GM21423 (cell line): ENCODE measurements around the gene ACACA.

Source experiments
- ATAC-seq: cut with Tn5 transposase; IDR thresholded peaks from one replicate; pipeline ENCODE4 v1.9.1; 2021; ENCODE audit warnings: mild to moderate bottlenecking, moderate library complexity; ENCODE audit not compliant: unreplicated experiment

The ACACA gene

GRCh38 chr17:37239690-37240334 is 166.8 kb downstream of the ACACA start:
- ATAC-seq, result no peak

- ATAC-seq, result no peak
Measured at GRCh38 chr17:37234106-37234505, 172.5 kb downstream of the ACACA start.

GRCh38 chr17:37233036-37233435 is 173.6 kb downstream of the ACACA start:
- no peak for ATAC-seq

GRCh38 chr17:37231887-37232286 is 174.7 kb downstream of the ACACA start:
- no peak for ATAC-seq

- ATAC-seq, result no peak
Measured at GRCh38 chr17:37230633-37231032, 176.0 kb downstream of the ACACA start.

- no peak for ATAC-seq
Measured at GRCh38 chr17:37225465-37225864, 181.2 kb downstream of the ACACA start.

GRCh38 chr17:37221865-37222264 is 184.8 kb downstream of the ACACA start:
- ATAC-seq, result no peak

GRCh38 chr17:37220607-37220953 is 186.1 kb downstream of the ACACA start:
- ATAC-seq, result no peak

GRCh38 chr17:37219876-37220606 is 186.6 kb downstream of the ACACA start:
- no peak for ATAC-seq

- ATAC-seq, result no peak
Measured at GRCh38 chr17:37218849-37219248, 187.8 kb downstream of the ACACA start.

GRCh38 chr17:37214416-37214815 is 192.2 kb downstream of the ACACA start:
- no peak for ATAC-seq

- ATAC-seq, result no peak
Measured at GRCh38 chr17:37213927-37214326, 192.7 kb downstream of the ACACA start.

GRCh38 chr17:37212179-37212578 is 194.5 kb downstream of the ACACA start:
- no peak for ATAC-seq

GRCh38 chr17:37211136-37211535 is 195.5 kb downstream of the ACACA start:
- ATAC-seq, result no peak

- ATAC-seq, result no peak
Measured at GRCh38 chr17:37207103-37207502, 199.5 kb downstream of the ACACA start.

GRCh38 chr17:37206299-37206698 is 200.3 kb downstream of the ACACA start:
- no peak for ATAC-seq

- no peak for ATAC-seq
Measured at GRCh38 chr17:37200497-37200896, 206.1 kb downstream of the ACACA start.

GRCh38 chr17:37197336-37197735 is 209.3 kb downstream of the ACACA start:
- no peak for ATAC-seq

GRCh38 chr17:37194208-37194607 is 212.4 kb downstream of the ACACA start:
- no peak for ATAC-seq

- no peak for ATAC-seq
Measured at GRCh38 chr17:37191219-37191618, 215.4 kb downstream of the ACACA start.

GRCh38 chr17:37190493-37190892 is 216.1 kb downstream of the ACACA start:
- ATAC-seq, result no peak

- no peak for ATAC-seq
Measured at GRCh38 chr17:37188157-37188556, 218.5 kb downstream of the ACACA start.

GRCh38 chr17:37187262-37187661 is 219.4 kb downstream of the ACACA start:
- no peak for ATAC-seq
